WI38 (cell line): ENCODE measurements around the gene PCDH1.

Experiments
- H3K4me3 ChIP-seq: 2 replicates; pipeline ENCODE4 v1.5.1; 2011; ENCODE audit warnings: low read depth, mild to moderate bottlenecking, control low read depth, low read length
- TF ChIP-seq, protein P1 (sequence below): IDR thresholded peaks from 2 replicates; pipeline ENCODE4 v1.5.1; 2012; ENCODE audit warnings: low read depth, mild to moderate bottlenecking, control low read depth, low read length

The PCDH1 gene

DNA sequence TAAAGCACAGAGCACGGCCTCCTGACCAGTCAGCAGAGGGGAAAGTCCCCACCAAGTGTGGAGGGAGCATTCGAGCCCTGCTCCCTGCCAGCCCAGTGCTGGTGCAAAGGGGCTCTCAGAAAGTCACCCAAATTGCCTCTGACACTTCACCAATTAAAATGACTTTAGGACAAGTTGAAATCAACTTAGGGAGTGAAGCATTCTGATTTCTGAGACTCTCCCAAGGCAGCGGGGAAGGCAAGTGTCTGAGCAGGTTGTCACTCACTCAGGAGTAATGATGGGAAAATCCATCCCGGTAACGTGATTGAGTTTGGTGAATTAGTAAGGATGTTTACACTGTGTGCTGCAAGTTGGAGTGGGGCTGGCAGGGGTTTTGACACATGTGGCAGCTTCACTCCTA lies 73.7 kb downstream of the PCDH1 start:
- H3K4me3 ChIP-seq: no peak overlapping the region
- TF ChIP-seq, protein P1, sequence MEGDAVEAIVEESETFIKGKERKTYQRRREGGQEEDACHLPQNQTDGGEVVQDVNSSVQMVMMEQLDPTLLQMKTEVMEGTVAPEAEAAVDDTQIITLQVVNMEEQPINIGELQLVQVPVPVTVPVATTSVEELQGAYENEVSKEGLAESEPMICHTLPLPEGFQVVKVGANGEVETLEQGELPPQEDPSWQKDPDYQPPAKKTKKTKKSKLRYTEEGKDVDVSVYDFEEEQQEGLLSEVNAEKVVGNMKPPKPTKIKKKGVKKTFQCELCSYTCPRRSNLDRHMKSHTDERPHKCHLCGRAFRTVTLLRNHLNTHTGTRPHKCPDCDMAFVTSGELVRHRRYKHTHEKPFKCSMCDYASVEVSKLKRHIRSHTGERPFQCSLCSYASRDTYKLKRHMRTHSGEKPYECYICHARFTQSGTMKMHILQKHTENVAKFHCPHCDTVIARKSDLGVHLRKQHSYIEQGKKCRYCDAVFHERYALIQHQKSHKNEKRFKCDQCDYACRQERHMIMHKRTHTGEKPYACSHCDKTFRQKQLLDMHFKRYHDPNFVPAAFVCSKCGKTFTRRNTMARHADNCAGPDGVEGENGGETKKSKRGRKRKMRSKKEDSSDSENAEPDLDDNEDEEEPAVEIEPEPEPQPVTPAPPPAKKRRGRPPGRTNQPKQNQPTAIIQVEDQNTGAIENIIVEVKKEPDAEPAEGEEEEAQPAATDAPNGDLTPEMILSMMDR: no peak
